HepG2 (cell line): ENCODE data around the gene NELL2. TPM values are rescaled to one million over a fixed set of nuclear protein-coding genes. Genes with fewer than 3 reads are reported as not detected.

Experiments used
- ATAC-seq: fragments of 200-7000 bp; cut with Tn5 transposase; 3 replicates; pipeline ENCODE4 v1.9.1; 2020; ENCODE audit warnings: mild to moderate bottlenecking, moderate library complexity
- BruUV-seq: library from RNA; stranded (reverse); fragments of 400-500 nt; replicated peaks from 2 replicates; lab custom pipeline; 2021; lab: Mats Ljungman, UMichigan
- CTCF ChIA-PET: fragments of 300-600 bp; formaldehyde crosslinking; extraction: SDS; loops from one replicate; lab custom pipeline; 2021; ENCODE audit warnings: low total read pairs, inconsistent platforms, low intra/inter-chr PET ratio; lab: Yijun Ruan, JAX
- POLR2A ChIA-PET: fragments of 350-600 bp; sonication (Branson Sonifier 250); formaldehyde crosslinking; loops from one replicate; lab custom pipeline; 2020; ENCODE audit warnings: antibody characterized with exemption, inconsistent platforms; lab: Yijun Ruan, JAX
- DNase-seq: peaks from one replicate; pipeline ENCODE4 v3.0.0-alpha.2; 2015; ENCODE audit warnings: low spot score
- FAIRE-seq: peaks from 3 replicates; lab custom pipeline; 2011; peaks lifted over from hg19 to GRCh38; lab: Jason Lieb, UNC
- H2AFZ ChIP-seq: one replicate; pipeline ENCODE4 v1.6.1; 2011; ENCODE audit warnings: low read length, inconsistent platforms
- H3K27ac ChIP-seq: fragments of 300-600 bp; 3 replicates; pipeline ENCODE4 v1.8.0; 2011; ENCODE audit warnings: mixed run types, mild to moderate bottlenecking, mixed read lengths, low read length, inconsistent platforms; ENCODE audit not compliant: insufficient read depth; ENCODE audit errors: extremely low read length
- H3K27me3 ChIP-seq, 2 experiments: fragments of 200-600 bp in 1 of 2; 2 replicates in 1 of 2; 3 replicates in 1 of 2; pipeline versions ENCODE4 v1.6.0 to v1.8.0; 2011; ENCODE audit warnings: low read length in 2 of 2, mild to moderate bottlenecking in 2 of 2, moderate library complexity in 2 of 2, inconsistent platforms in 1 of 2; ENCODE audit not compliant: insufficient read depth in 2 of 2, control insufficient read depth in 1 of 2
- H3K36me3 ChIP-seq, 2 experiments: fragments of 200-600 bp in 1 of 2; replicated peaks in 1 of 2; 2 replicates in 1 of 2; 3 replicates in 1 of 2; pipeline versions ENCODE4 v1.5.1 to v1.8.0; 2011; ENCODE audit warnings: low read length in 2 of 2, inconsistent platforms in 1 of 2; ENCODE audit not compliant: insufficient read depth in 2 of 2, control insufficient read depth in 1 of 2
- H3K4me1 ChIP-seq: 2 replicates; pipeline ENCODE4 v1.5.1; 2012; ENCODE audit warnings: low read length, inconsistent platforms; ENCODE audit not compliant: insufficient read depth
- H3K4me2 ChIP-seq: 2 replicates; pipeline ENCODE4 v1.6.0; 2011; ENCODE audit warnings: low read depth, low read length, inconsistent platforms
- H3K4me3 ChIP-seq, 3 experiments: fragments of 200-600 bp in 1 of 3; sonication (generic), shearing (Covaris generic) in 1 of 3; replicated peaks in 1 of 3; 2 replicates each; pipeline ENCODE4 v1.5.1; 2011 to 2016; ENCODE audit warnings: low read length in 3 of 3, inconsistent platforms in 2 of 3, low read depth in 2 of 3, mild to moderate bottlenecking in 2 of 3, control low read depth in 1 of 3, mixed read lengths in 1 of 3; ENCODE audit not compliant: insufficient read depth in 1 of 3
- H3K79me2 ChIP-seq: one replicate; pipeline ENCODE4 v1.6.1; 2011; ENCODE audit warnings: low read length, inconsistent platforms; ENCODE audit not compliant: insufficient read depth
- H3K9ac ChIP-seq: 2 replicates; pipeline ENCODE4 v1.6.0; 2011; ENCODE audit warnings: mild to moderate bottlenecking, low read depth, low read length, inconsistent platforms; ENCODE audit not compliant: insufficient read depth
- H3K9me3 ChIP-seq: 2 replicates; pipeline ENCODE4 v1.5.1; 2012; ENCODE audit warnings: mild to moderate bottlenecking, low read length
- H4K20me1 ChIP-seq: 2 replicates; pipeline ENCODE4 v1.6.0; 2011; ENCODE audit warnings: inconsistent platforms, mild to moderate bottlenecking, low read length, moderate library complexity; ENCODE audit not compliant: insufficient read depth
- FOSL1 ChIP-seq: sonication (generic); formaldehyde crosslinking; IDR thresholded peaks from 2 replicates; pipeline ENCODE4 v1.9.0; 2021; ENCODE audit warnings: missing genetic modification reagents, borderline replicate concordance
- MTF1 ChIP-seq: sonication (generic); formaldehyde crosslinking; IDR thresholded peaks from 2 replicates; pipeline ENCODE4 v1.5.0; 2020; ENCODE audit warnings: missing genetic modification reagents
- NFATC3 ChIP-seq: sonication (generic); formaldehyde crosslinking; IDR thresholded peaks from 2 replicates; pipeline ENCODE4 v1.5.1; 2020; ENCODE audit warnings: mild to moderate bottlenecking, missing genetic modification reagents
- SALL2 ChIP-seq: sonication (generic); formaldehyde crosslinking; IDR thresholded peaks from 2 replicates; pipeline ENCODE4 v1.8.1; 2023; ENCODE audit warnings: mild to moderate bottlenecking, missing genetic modification reagents, inconsistent platforms
- SIN3B ChIP-seq: fragments of 150-350 bp; IDR thresholded peaks from 2 replicates; pipeline ENCODE4 v1.6.1; 2014; ENCODE audit warnings: low read length
- SOX13 ChIP-seq, 3 experiments: fragments of 450-650 bp in 1 of 3; sonication (generic) in 1 of 3; formaldehyde crosslinking in 1 of 3; IDR thresholded peaks in 2 of 3; conservative IDR thresholded peaks in 1 of 3; 2 replicates each; pipeline versions ENCODE4 v1.5.0 to v1.6.1; 2016 to 2020; ENCODE audit warnings: antibody characterized with exemption in 1 of 3, mild to moderate bottlenecking in 1 of 3, missing compliant biosample characterization in 1 of 3, missing genetic modification reagents in 1 of 3, moderate library complexity in 1 of 3
- TRIM22 ChIP-seq: fragments of 450-650 bp; IDR thresholded peaks from 2 replicates; pipeline ENCODE4 v1.6.1; 2017
- ZBTB1 ChIP-seq: sonication (generic); formaldehyde crosslinking; IDR thresholded peaks from 2 replicates; pipeline ENCODE4 v1.4.0; 2020; ENCODE audit warnings: missing genetic modification reagents, borderline replicate concordance
- ZBTB10 ChIP-seq: sonication (generic); formaldehyde crosslinking; IDR thresholded peaks from 2 replicates; pipeline ENCODE4 v1.4.0; 2020; ENCODE audit warnings: missing genetic modification reagents, borderline replicate concordance
- ZBTB20 ChIP-seq: sonication (generic); formaldehyde crosslinking; IDR thresholded peaks from 2 replicates; pipeline ENCODE4 v1.8.1; 2023; ENCODE audit warnings: missing genetic modification reagents, low read depth, mild to moderate bottlenecking, borderline replicate concordance
- ZKSCAN8 ChIP-seq: IDR thresholded peaks from 2 replicates; pipeline ENCODE4 v1.6.1; 2016; ENCODE audit warnings: borderline replicate concordance, missing genetic modification reagents, missing compliant biosample characterization
- WGBS: methylation state at CpG from one replicate; pipeline ENCODE4 v1.1.6; 2017; ENCODE audit warnings: low lambda C conversion rate; 5-methylcytosine and 5-hydroxymethylcytosine counted together
- in situ Hi-C: cut with HindIII; loops from 2 replicates; pipeline ENCODE4 v1.10.0; 2017; ENCODE audit warnings: low pct_unique_long_range_greater_than_20kb; ENCODE audit not compliant: extremely low pct_ligation_motif_present
- intact Hi-C: fragments of 100-400 bp; cut with micrococcal nuclease; formaldehyde crosslinking; loops from one replicate; pipeline ENCODE4 v1.10.0; 2022; ENCODE audit not compliant: unreplicated experiment
- polyA plus RNA-seq, 8 experiments: library from polyadenylated mRNA; depleted of rRNA in 3 of 8; stranded (reverse) in 7 of 8; unstranded in 1 of 8; fragments of >200 nt; fragmentation: Illumina TruSeq in 4 of 8; extraction: Trizol in 4 of 8; gene quantifications; 2 replicates each; pipeline versions ENCODE4 v1.2.1 to v1.2.3, GENCODE V29; 2011 to 2016; ENCODE audit warnings: low read depth in 4 of 8, missing spikeins in 1 of 8, mixed read lengths in 1 of 8; ENCODE audit not compliant: insufficient read depth in 1 of 8
- total RNA-seq, 5 experiments: library from RNA; depleted of rRNA; stranded (reverse); fragments of >200 nt; fragmentation: Illumina TruSeq; extraction: Trizol; gene quantifications; 2 replicates each; pipeline ENCODE4 v1.2.3, GENCODE V29; 2016; ENCODE audit warnings: low read depth in 1 of 5

NELL2 gene
- total and polyA plus RNA-seq, 2 of the 13 experiments (the other 11 are each of a cell fraction or from before 2014, with no cell fraction given), result 0.11 TPM; not detected in 1

- Histone ChIP-seq H3K79me2 (no peaks in the 10 kb centered on the region), H3K4me1 (no peaks in the 10 kb centered on the region), H4K20me1 (no peaks in the 10 kb centered on the region), H3K27ac (no peak overlapping the region), H3K4me2 (no peak overlapping the region), H3K36me3 (no peaks in the 10 kb centered on the region), H3K9ac (no peak overlapping the region), H2AFZ (no peak overlapping the region), H3K4me3 (no peak overlapping the region), H3K27me3 (no peaks in the 10 kb centered on the region), H3K9me3 (no peaks in the 10 kb centered on the region)
- WGBS, result 0% methylated on average over 1 of the region's 1 CpG
- in situ Hi-C loops, result no loop called here
- ATAC-seq (no peak), FAIRE-seq (no peak), DNase-seq (no peak)
- CTCF ChIA-PET, result no interaction called here
- no TSS peak for BruUV-seq
- POLR2A ChIA-PET, result no interaction called here
- TF ChIP-seq ZKSCAN8 (CRISPR knock-in tag) (no peak), ZBTB1 (no peak), SALL2 (CRISPR knock-in tag) (no peak), TRIM22 (no peak), SIN3B (no peak), ZBTB20 (CRISPR knock-in tag) (no peak), NFATC3 (CRISPR knock-in tag) (no peak), FOSL1 (CRISPR knock-in tag) (no peak), ZBTB10 (CRISPR knock-in tag) (no peak), MTF1 (CRISPR knock-in tag) (no peak), SOX13 (IDR thresholded peaks at IDR 0.05) (no peak), SOX13 (CRISPR knock-in tag; conservative IDR thresholded peaks at IDR 0.05 in 1 of 2, IDR thresholded peaks at IDR 0.05 in 1 of 2) (no peak)
- intact Hi-C loops, result no loop called here
Measured at GRCh38 chr12:44759289-44759688, 116.8 kb downstream of the NELL2 start.
